Measurements from ENCODE around the gene CPNE8.

GRCh38 chr12:38813923-38814322, 91.5 kb downstream of the CPNE8 start:
- TF ChIP-seq CTCF (IDR thresholded peaks at IDR 0.05 in 2 of 3, conservative IDR thresholded peaks at IDR 0.05 in 1 of 3; ENCODE audit: control insufficient read depth in 2 of 3, extremely low read depth in 1 of 3, insufficient read depth in 1 of 3, low read depth in 3 of 3, low read length in 3 of 3) (no peak), ZBTB33 (IDR thresholded peaks at IDR 0.05) (no peak), ZNF274 (IDR thresholded peaks at IDR 0.05; ENCODE audit: insufficient read depth, insufficient read length) (no peak), POLR2A (IDR thresholded peaks at IDR 0.05; ENCODE audit: low read depth, low read length) (no peak), REST (IDR thresholded peaks at IDR 0.05; ENCODE audit: low read depth, low read length) (no peak), TBL1XR1 (IDR thresholded peaks at IDR 0.05; ENCODE audit: low read depth, low read length) (no peak), TCF7 (IDR thresholded peaks at IDR 0.05; ENCODE audit: borderline replicate concordance) (no peak)
